Measurements from ENCODE around the gene PBX1.

DNA sequence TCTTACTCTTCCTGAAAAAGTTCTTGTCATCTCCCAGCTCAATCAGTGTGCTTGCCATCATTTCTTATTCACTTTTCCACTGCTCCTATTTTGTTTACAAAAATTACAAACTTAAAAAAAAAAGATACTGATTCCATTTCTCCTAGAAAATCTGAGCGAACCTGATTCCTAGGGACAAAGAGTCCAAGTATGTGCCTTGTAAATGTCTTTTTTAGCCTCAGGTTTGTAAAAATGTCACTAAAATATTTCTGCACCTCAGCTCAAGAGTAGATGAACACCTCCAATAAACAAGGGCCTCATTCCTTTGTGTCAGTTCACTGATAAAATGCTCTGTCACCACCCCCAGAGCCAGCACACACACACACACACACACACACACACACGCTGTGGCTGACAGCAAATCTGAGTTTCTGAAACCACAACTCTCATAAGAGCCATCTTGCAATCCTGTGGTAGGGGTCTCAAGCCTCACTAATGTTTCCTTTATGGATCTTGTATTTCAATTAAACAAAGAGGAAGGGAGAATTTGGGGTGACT lies 299.2 kb downstream of the PBX1 start:
- TF ChIP-seq, protein P1, sequence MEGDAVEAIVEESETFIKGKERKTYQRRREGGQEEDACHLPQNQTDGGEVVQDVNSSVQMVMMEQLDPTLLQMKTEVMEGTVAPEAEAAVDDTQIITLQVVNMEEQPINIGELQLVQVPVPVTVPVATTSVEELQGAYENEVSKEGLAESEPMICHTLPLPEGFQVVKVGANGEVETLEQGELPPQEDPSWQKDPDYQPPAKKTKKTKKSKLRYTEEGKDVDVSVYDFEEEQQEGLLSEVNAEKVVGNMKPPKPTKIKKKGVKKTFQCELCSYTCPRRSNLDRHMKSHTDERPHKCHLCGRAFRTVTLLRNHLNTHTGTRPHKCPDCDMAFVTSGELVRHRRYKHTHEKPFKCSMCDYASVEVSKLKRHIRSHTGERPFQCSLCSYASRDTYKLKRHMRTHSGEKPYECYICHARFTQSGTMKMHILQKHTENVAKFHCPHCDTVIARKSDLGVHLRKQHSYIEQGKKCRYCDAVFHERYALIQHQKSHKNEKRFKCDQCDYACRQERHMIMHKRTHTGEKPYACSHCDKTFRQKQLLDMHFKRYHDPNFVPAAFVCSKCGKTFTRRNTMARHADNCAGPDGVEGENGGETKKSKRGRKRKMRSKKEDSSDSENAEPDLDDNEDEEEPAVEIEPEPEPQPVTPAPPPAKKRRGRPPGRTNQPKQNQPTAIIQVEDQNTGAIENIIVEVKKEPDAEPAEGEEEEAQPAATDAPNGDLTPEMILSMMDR (IDR thresholded peaks at IDR 0.05), result no peak
- TF ChIP-seq POLR2A (IDR thresholded peaks at IDR 0.05) (no peak), EP300 (IDR thresholded peaks at IDR 0.05) (no peak), POLR2AphosphoS5 (IDR thresholded peaks at IDR 0.05) (peak in 1 of 4 donors; percentile 44)

All from sigmoid colon (tissue), 4 donors.